Measurements from ENCODE around the gene PICK1. TPM values are rescaled to one million over a fixed set of nuclear protein-coding genes. Genes with fewer than 3 reads are reported as not detected.
A peak's percentile ranks its signal among the peaks of the same experiment; 100 is the strongest.
"Not testable (repeated sequence)": the region's sequence is repeated elsewhere in the genome, so short reads cannot be mapped to it uniquely, and the experiment has no call there.

The PICK1 gene
- total and polyA plus RNA-seq, 2 donors (not counting 1 experiment from before 2014, with no cell fraction given): 7.8 to 11.1 TPM

DNA sequence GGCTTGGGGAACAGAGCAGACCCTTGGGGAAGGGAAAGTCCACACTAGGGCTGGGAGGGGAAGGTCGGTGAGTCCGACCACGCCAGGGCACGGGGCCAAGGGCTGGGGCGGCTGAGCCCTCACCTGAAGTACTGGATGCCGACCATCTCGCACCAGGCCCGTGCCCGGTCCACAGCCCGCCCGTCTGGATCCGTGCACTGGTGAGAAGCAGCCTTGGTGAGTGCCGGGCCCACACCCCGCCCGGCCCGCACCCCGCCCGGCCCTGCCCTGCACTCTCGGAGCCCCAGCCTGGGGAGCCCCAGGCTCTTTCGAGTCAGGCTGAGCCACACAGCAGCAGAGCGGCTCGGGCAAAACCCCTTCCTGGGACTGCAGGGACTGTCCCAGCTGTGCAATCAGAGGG lies 55.2 kb downstream of the PICK1 start:
- no peaks in the 10 kb centered on the region for H3K36me3 ChIP-seq (ENCODE audit: control insufficient read depth, insufficient read depth, low read length)
- H3K27me3 ChIP-seq (ENCODE audit: control insufficient read depth, insufficient read depth, low read length): no peaks in the 10 kb centered on the region
- no peak for DNase-seq (ENCODE audit: low read depth in 2 of 2)
- H4K20me1 ChIP-seq (ENCODE audit: control insufficient read depth, extremely low read depth, insufficient read depth, low read length): no peaks in the 10 kb centered on the region
- H3K79me2 ChIP-seq (ENCODE audit: control insufficient read depth, insufficient read depth, low read length): no peaks in the 10 kb centered on the region
- no peak for TF ChIP-seq EZH2 (IDR thresholded peaks at IDR 0.05; ENCODE audit: low read length, missing control alignments)
- TF ChIP-seq, protein P1, sequence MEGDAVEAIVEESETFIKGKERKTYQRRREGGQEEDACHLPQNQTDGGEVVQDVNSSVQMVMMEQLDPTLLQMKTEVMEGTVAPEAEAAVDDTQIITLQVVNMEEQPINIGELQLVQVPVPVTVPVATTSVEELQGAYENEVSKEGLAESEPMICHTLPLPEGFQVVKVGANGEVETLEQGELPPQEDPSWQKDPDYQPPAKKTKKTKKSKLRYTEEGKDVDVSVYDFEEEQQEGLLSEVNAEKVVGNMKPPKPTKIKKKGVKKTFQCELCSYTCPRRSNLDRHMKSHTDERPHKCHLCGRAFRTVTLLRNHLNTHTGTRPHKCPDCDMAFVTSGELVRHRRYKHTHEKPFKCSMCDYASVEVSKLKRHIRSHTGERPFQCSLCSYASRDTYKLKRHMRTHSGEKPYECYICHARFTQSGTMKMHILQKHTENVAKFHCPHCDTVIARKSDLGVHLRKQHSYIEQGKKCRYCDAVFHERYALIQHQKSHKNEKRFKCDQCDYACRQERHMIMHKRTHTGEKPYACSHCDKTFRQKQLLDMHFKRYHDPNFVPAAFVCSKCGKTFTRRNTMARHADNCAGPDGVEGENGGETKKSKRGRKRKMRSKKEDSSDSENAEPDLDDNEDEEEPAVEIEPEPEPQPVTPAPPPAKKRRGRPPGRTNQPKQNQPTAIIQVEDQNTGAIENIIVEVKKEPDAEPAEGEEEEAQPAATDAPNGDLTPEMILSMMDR (conservative IDR thresholded peaks at IDR 0.05 in 1 of 2, IDR thresholded peaks at IDR 0.05 in 1 of 2; ENCODE audit: low read depth in 1 of 2, low read length in 2 of 2): no peak
- no peak overlapping the region for H3K4me3 ChIP-seq (replicated peaks in 1 of 4; ENCODE audit: control extremely low read depth in 1 of 4, insufficient read depth in 1 of 4, low read depth in 3 of 4, low read length in 4 of 4)
- no peaks in the 10 kb centered on the region for H3K9me3 ChIP-seq (ENCODE audit: control insufficient read depth, insufficient read depth, low read depth, low read length)
- no peak overlapping the region for H3K27ac ChIP-seq (ENCODE audit: insufficient read depth, low read length)
- no peaks in the 10 kb centered on the region for H3K4me1 ChIP-seq (ENCODE audit: control insufficient read depth, extremely low read depth, insufficient read depth, low read length)
- no peak overlapping the region for H3K9ac ChIP-seq (ENCODE audit: insufficient read depth, low read length)
- no peak overlapping the region for H2AFZ ChIP-seq (ENCODE audit: low read length)
- no peak overlapping the region for H3K4me2 ChIP-seq (ENCODE audit: extremely low read depth, insufficient read depth, low read length)

- Histone ChIP-seq H3K9ac (ENCODE audit: insufficient read depth, low read length) (no peak overlapping the region), H3K36me3 (ENCODE audit: control insufficient read depth, insufficient read depth, low read length) (no peaks in the 10 kb centered on the region), H3K27me3 (ENCODE audit: control insufficient read depth, insufficient read depth, low read length) (no peaks in the 10 kb centered on the region), H3K79me2 (ENCODE audit: control insufficient read depth, insufficient read depth, low read length) (no peaks in the 10 kb centered on the region), H3K4me2 (ENCODE audit: extremely low read depth, insufficient read depth, low read length) (no peak overlapping the region), H3K27ac (ENCODE audit: insufficient read depth, low read length) (no peak overlapping the region), H4K20me1 (ENCODE audit: control insufficient read depth, extremely low read depth, insufficient read depth, low read length) (no peaks in the 10 kb centered on the region), H2AFZ (ENCODE audit: low read length) (no peak overlapping the region), H3K9me3 (ENCODE audit: control insufficient read depth, insufficient read depth, low read depth, low read length) (no peaks in the 10 kb centered on the region), H3K4me1 (ENCODE audit: control insufficient read depth, extremely low read depth, insufficient read depth, low read length) (no peaks in the 10 kb centered on the region), H3K4me3 (replicated peaks in 1 of 4; ENCODE audit: control extremely low read depth in 1 of 4, insufficient read depth in 1 of 4, low read depth in 3 of 4, low read length in 4 of 4) (no peak overlapping the region)
- TF ChIP-seq EZH2 (IDR thresholded peaks at IDR 0.05; ENCODE audit: low read length, missing control alignments): no peak
- TF ChIP-seq, protein P1 (conservative IDR thresholded peaks at IDR 0.05 in 1 of 2, IDR thresholded peaks at IDR 0.05 in 1 of 2; ENCODE audit: low read depth in 1 of 2, low read length in 2 of 2): peak; percentile 91 to 93
- DNase-seq (ENCODE audit: low read depth in 2 of 2): peak; percentile 65 to 77
Measured at GRCh38 chr22:38114484-38115398, 57.5 kb downstream of the PICK1 start.

DNA sequence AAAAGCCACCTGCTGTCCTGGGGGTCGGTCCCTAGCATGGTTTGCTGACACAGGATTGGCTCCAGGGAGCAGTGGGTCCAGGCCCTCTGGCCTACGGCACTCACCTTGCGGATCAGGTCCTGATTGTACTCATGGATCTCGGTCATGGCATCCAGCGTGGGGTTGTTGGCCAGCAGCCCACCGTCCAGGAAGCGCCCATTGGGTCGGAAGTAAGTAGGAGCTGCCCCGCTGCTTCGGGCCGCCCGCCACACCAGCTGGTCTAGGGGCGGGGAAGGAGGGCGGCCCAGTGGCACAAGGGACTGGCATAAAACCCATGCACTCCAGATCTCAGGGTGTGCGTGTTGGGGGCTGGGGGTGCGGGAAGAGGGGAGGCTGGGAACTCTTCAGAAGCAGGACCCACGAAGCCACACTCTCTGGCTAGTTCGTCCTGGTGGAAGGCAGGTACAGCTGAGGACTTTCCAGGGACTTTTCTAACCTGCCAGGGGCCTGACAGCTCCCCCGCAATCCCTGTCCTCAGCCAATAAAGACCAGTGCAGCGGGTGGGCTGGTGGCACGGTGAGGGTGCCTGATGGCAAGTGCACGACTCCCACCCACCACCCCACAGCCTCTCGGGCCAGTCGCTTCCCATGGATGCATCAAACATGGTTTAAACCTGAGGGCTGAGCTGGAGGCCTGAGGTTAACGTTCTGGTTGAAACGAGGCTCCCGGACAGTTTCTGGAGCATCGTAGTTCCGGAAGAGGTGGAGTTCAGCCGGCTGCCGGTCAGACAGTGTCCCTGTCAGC lies 58.4 kb downstream of the PICK1 start:
- no peaks in the 10 kb centered on the region for H3K36me3 ChIP-seq (ENCODE audit: control insufficient read depth, insufficient read depth, low read length)
- no peak overlapping the region for H3K9ac ChIP-seq (ENCODE audit: insufficient read depth, low read length)
- no peaks in the 10 kb centered on the region for H4K20me1 ChIP-seq (ENCODE audit: control insufficient read depth, extremely low read depth, insufficient read depth, low read length)
- no peak for TF ChIP-seq EZH2 (IDR thresholded peaks at IDR 0.05; ENCODE audit: low read length, missing control alignments)
- TF ChIP-seq, protein P1 (conservative IDR thresholded peaks at IDR 0.05 in 1 of 2, IDR thresholded peaks at IDR 0.05 in 1 of 2; ENCODE audit: low read depth in 1 of 2, low read length in 2 of 2): no peak
- no peaks in the 10 kb centered on the region for H3K4me1 ChIP-seq (ENCODE audit: control insufficient read depth, extremely low read depth, insufficient read depth, low read length)
- H3K4me2 ChIP-seq (ENCODE audit: extremely low read depth, insufficient read depth, low read length): no peak overlapping the region
- H3K27ac ChIP-seq (ENCODE audit: insufficient read depth, low read length): no peak overlapping the region
- DNase-seq (ENCODE audit: low read depth in 2 of 2): no peak
- no peak overlapping the region for H2AFZ ChIP-seq (ENCODE audit: low read length)
- H3K27me3 ChIP-seq (ENCODE audit: control insufficient read depth, insufficient read depth, low read length): no peaks in the 10 kb centered on the region
- H3K9me3 ChIP-seq (ENCODE audit: control insufficient read depth, insufficient read depth, low read depth, low read length): no peaks in the 10 kb centered on the region
- no peak overlapping the region for H3K4me3 ChIP-seq (replicated peaks in 1 of 4; ENCODE audit: control extremely low read depth in 1 of 4, insufficient read depth in 1 of 4, low read depth in 3 of 4, low read length in 4 of 4)
- no peaks in the 10 kb centered on the region for H3K79me2 ChIP-seq (ENCODE audit: control insufficient read depth, insufficient read depth, low read length)

- H3K36me3 ChIP-seq (ENCODE audit: control insufficient read depth, insufficient read depth, low read length); H3K79me2 ChIP-seq (ENCODE audit: control insufficient read depth, insufficient read depth, low read length); H3K4me1 ChIP-seq (ENCODE audit: control insufficient read depth, extremely low read depth, insufficient read depth, low read length); H3K9ac ChIP-seq (ENCODE audit: insufficient read depth, low read length); H3K27ac ChIP-seq (ENCODE audit: insufficient read depth, low read length); H4K20me1 ChIP-seq (ENCODE audit: control insufficient read depth, extremely low read depth, insufficient read depth, low read length); H2AFZ ChIP-seq (ENCODE audit: low read length); H3K9me3 ChIP-seq (ENCODE audit: control insufficient read depth, insufficient read depth, low read depth, low read length); H3K27me3 ChIP-seq (ENCODE audit: control insufficient read depth, insufficient read depth, low read length); DNase-seq (ENCODE audit: low read depth in 2 of 2); H3K4me2 ChIP-seq (ENCODE audit: extremely low read depth, insufficient read depth, low read length); H3K4me3 ChIP-seq (replicated peaks in 1 of 4; ENCODE audit: control extremely low read depth in 1 of 4, insufficient read depth in 1 of 4, low read depth in 3 of 4, low read length in 4 of 4): not testable (repeated sequence)
Measured at GRCh38 chr22:38117556-38117955, 60.4 kb downstream of the PICK1 start.

All from fibroblast of lung (primary cell).